GM21717 (cell line): ENCODE results near the gene SPEM1.
"Not testable (repeated sequence)": the region's sequence is repeated elsewhere in the genome, so short reads cannot be mapped to it uniquely, and the experiment has no call there.

Experiments used
- ATAC-seq: cut with Tn5 transposase; IDR thresholded peaks from one replicate; pipeline ENCODE4 v1.9.1; 2021; ENCODE audit warnings: mild to moderate bottlenecking, moderate library complexity; ENCODE audit not compliant: unreplicated experiment

Gene SPEM1

DNA sequence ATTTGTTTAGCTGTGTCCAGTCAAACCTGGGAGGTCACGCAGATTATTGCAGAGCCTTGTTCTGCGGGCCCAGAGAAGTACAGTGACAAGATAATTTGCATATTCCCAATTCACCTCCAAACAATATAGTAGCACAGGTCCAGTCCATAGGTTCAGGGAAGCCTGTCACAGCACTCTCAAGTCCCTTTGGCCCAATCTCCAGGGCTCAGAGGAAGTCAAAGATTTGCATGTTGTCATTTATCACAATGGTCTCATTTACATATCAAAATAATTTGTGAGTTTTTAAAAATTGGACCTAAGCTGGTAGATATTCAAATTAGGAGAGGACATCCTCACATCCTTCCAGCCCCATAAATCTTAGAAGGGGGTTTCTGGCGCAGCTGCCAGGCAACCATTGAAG, 47.4 kb downstream of the SPEM1 start:
- no peak for ATAC-seq

DNA sequence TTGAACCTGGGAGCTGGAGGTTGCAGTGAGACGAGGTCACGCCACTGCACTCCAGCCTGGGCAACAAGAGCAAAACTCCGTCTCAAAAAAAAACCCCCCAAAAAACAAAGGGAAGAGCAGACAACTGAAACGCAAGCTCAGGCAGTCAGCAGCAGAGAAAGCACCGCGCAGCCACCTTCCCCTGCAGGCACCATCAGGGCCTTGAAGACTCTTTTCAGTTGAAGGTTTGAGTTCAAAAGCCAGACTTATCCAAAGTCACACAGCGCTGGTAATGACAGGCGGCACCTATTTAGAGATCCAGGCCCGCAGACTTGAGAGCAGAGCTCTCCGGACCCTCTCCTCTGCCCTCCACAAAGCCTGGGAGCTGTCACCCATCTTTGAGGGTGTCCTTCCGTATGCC, 48.2 kb downstream of the SPEM1 start:
- no peak for ATAC-seq

DNA sequence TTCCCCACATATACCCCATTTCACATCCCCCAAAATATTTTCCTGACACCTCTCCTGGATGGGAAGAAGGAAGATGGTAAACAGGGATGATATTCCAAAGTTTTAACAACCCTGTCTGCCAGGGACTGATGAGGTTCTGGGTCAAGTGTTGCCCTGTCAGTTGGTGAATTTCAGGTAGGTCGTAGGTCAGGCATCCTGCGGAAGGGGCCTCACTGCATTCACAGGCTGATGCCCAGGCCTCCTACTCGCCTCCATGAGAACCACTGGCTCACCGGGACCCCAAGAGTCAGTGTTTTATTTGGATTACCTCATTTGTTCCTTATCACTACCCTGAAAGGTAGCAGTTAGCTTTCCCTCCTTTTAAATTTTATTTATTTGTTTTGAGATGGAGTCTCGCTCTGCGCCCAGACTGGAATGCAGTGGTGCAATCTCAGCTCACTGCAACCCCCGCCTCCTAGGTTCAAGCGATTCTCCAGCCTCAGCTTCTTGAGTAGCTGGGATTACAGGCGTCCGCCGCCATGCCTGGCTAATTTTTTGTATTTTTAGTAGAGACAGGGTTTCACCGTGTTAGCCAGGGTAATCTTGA, 48.8 kb downstream of the SPEM1 start:
- ATAC-seq: no peak

DNA sequence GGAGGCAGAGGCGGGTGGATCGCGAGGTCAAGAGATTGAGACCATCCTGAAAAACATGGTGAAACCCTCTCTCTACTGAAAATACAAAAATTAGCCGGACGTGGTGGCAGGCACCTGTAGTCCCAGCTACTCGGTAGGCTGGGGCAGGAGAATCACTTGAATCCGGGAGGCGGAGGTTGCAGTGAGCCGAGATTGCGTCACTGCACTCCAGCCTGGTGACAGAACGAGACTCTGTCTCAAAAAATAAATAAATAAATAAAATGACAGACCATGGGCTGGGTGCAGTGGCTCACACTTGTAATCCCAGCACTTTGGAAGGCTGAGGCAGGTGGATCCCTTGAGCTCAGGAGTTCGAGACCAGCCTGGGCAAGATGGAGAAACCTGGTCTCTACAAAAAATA, 49.7 kb downstream of the SPEM1 start:
- not testable (repeated sequence) for ATAC-seq

DNA sequence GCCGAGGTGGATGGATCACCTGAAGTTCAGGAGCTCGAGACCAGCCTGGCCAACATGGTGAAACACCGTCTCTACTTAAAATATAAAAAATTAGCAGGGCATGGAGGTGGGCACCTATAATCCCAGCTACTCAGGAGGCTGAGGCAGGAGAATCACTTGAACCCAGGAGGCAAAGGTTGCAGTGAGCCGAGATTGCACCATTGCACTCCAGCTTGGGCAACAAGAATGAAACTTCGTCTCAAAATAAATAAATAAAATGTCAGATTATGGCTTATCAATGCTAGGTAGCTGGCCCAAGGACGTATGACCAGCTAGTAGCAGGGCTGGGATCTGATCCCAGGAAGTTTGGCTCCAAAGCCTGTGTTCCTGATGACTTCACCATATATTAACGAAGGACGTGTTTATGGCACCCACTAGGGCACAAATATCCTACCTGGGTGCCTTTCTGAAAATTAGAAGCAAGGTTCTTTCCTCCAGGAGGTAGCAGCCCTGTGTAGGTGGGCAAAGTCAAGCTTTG, 50.4 kb downstream of the SPEM1 start:
- not testable (repeated sequence) for ATAC-seq
